GM21381 (cell line): ENCODE results near the gene PMF1.
"Not testable (repeated sequence)": the region's sequence is repeated elsewhere in the genome, so short reads cannot be mapped to it uniquely, and the experiment has no call there.

ENCODE experiments used
- ATAC-seq: cut with Tn5 transposase; IDR thresholded peaks from one replicate; pipeline ENCODE4 v1.9.1; 2021; ENCODE audit warnings: mild to moderate bottlenecking, moderate library complexity; ENCODE audit not compliant: unreplicated experiment

The PMF1 gene

GRCh38 chr1:156212833-156213643 is at the start of gene PMF1:
TSS of gene PMF1 (plus strand) at chr1:156213007. CDS start at chr1:156213016, 9 bp downstream.
- peak; percentile 84 for ATAC-seq

GRCh38 chr1:156163712-156164111 is 49.1 kb upstream of the PMF1 start:
- no peak for ATAC-seq

- no peak for ATAC-seq
Observed at GRCh38 chr1:156164125-156164831, 48.5 kb upstream of the PMF1 start.

- ATAC-seq = no peak
Observed at GRCh38 chr1:156165083-156165482, 47.7 kb upstream of the PMF1 start.

- no peak for ATAC-seq
Observed at GRCh38 chr1:156167536-156167935, 45.3 kb upstream of the PMF1 start.

- no peak for ATAC-seq
Observed at GRCh38 chr1:156172696-156173470, 39.9 kb upstream of the PMF1 start.

- ATAC-seq = no peak
Observed at GRCh38 chr1:156176610-156177210, 36.1 kb upstream of the PMF1 start.

GRCh38 chr1:156177919-156178654 is 34.7 kb upstream of the PMF1 start:
- no peak for ATAC-seq

- ATAC-seq = no peak
Observed at GRCh38 chr1:156180471-156180870, 32.3 kb upstream of the PMF1 start.

- not testable (repeated sequence) for ATAC-seq
Observed at GRCh38 chr1:156181391-156181924, 31.3 kb upstream of the PMF1 start.

- ATAC-seq = not testable (repeated sequence)
Observed at GRCh38 chr1:156182010-156182779, 30.6 kb upstream of the PMF1 start.

GRCh38 chr1:156186347-156187177 is 26.2 kb upstream of the PMF1 start:
- ATAC-seq = not testable (repeated sequence)

- ATAC-seq = not testable (repeated sequence)
Observed at GRCh38 chr1:156190265-156190664, 22.5 kb upstream of the PMF1 start.

- ATAC-seq = no peak
Observed at GRCh38 chr1:156191292-156191964, 21.4 kb upstream of the PMF1 start.

GRCh38 chr1:156193208-156193487 is 19.7 kb upstream of the PMF1 start:
- ATAC-seq = no peak

GRCh38 chr1:156193488-156194299 is 19.1 kb upstream of the PMF1 start, which contains the start of gene SLC25A44:
TSS of gene SLC25A44 (plus strand) at chr1:156194104. CDS start at chr1:156199848, 5,744 bp downstream.
- peak; percentile 93 for ATAC-seq

GRCh38 chr1:156194300-156194652 is 18.5 kb upstream of the PMF1 start:
- peak; percentile 3 for ATAC-seq
